ENCODE results near the gene CBL. TPM values are rescaled to one million over a fixed set of nuclear protein-coding genes. Genes with fewer than 3 reads are reported as not detected.

CBL gene
- total RNA-seq, 3 donors from 2014 or later (not counting 1 experiment from before 2014, with no cell fraction given) = 29.0 to 32.5 (median 30.1) TPM

DNA sequence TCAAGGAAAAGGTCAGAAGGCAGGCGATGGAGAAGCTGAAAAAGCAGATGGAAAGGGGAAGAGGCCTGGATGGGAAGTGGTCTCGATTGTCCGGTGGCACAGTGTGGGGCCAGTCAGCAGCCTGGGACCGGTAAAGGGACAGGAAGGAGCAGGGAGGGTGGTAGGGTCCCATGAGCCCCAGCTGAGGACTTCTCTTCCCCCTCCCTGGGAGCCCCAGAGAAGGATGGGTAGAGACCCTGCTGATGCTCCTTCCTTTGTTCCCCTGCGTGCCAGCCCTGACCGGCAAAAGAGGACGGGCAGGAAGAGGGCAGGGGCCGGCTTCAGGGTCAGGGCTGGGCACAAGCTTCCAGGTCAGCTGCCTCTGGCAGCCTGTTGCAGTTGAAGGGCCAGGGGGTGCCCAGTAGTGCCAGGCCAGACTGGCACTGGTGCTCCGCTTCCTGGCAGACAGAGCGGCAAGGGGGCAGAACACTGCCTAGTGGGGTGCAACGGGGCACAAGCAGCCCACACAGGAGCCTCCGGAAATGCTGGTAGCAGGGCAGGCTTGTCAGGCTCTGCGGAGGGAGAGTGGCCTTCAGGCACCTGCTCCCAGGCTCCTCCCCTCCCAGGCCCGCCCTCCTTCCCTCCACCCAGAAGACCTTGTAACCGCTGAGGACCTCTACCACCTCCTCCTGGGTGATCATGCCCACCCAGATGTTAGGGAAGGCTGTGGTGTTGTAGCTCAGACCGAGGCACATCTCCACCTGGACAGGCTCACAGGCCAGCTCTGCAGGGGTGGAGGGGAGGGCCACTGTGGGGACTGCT lies 135.3 kb downstream of the CBL start:
- DNase-seq = no peak

DNA sequence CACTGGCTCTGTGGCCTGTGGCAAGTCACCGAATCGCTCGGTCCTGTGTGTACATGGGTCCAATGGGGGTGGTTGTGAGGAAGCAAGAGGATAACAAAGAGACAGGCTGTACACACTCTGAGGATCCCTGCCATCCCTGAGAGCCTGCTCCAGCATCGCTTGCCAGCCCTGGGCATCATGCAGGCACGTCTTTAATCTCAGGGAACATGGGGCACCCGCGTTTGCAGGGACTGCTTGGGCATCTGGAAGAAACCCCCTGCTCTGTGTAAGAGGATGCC lies 135.8 kb downstream of the CBL start:
- WGBS (ENCODE audit: insufficient coverage) = 91% methylated on average over 7 of the region's 7 CpGs
- Mint-ChIP-seq H3K4me3 (no peak overlapping the region), H3K27ac (no peak overlapping the region), H3K36me3 (no peaks in the 10 kb centered on the region), H3K9me3 (no peaks in the 10 kb centered on the region), H3K4me1 (peaks cover 0 to 26% of the 10 kb centered on the region in 2 donors), H3K27me3 (ENCODE audit: low read depth in 2 of 2) (peaks cover 33 to 43% of the 10 kb centered on the region in 2 donors)
- H3K4me1 ChIP-seq (ENCODE audit: control insufficient read depth, insufficient read depth, low read length) = peaks cover 27% of the 10 kb centered on the region
- H3K27me3 ChIP-seq (ENCODE audit: control insufficient read depth, insufficient read depth, low read length) = peaks cover 20% of the 10 kb centered on the region
- no peaks in the 10 kb centered on the region for H3K36me3 ChIP-seq (ENCODE audit: control insufficient read depth, insufficient read depth, low read length)
- TF ChIP-seq, protein P1, sequence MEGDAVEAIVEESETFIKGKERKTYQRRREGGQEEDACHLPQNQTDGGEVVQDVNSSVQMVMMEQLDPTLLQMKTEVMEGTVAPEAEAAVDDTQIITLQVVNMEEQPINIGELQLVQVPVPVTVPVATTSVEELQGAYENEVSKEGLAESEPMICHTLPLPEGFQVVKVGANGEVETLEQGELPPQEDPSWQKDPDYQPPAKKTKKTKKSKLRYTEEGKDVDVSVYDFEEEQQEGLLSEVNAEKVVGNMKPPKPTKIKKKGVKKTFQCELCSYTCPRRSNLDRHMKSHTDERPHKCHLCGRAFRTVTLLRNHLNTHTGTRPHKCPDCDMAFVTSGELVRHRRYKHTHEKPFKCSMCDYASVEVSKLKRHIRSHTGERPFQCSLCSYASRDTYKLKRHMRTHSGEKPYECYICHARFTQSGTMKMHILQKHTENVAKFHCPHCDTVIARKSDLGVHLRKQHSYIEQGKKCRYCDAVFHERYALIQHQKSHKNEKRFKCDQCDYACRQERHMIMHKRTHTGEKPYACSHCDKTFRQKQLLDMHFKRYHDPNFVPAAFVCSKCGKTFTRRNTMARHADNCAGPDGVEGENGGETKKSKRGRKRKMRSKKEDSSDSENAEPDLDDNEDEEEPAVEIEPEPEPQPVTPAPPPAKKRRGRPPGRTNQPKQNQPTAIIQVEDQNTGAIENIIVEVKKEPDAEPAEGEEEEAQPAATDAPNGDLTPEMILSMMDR (IDR thresholded peaks at IDR 0.05) = no peak
- no peaks in the 10 kb centered on the region for H3K9me3 ChIP-seq (ENCODE audit: control insufficient read depth, insufficient read depth, low read length)
- H3K4me3 ChIP-seq (ENCODE audit: low read length) = no peak overlapping the region
- no peak for DNase-seq
- H3K27ac ChIP-seq (ENCODE audit: low read length) = no peak overlapping the region
- intact Hi-C loops (cut with micrococcal nuclease) = no loop called here
- ATAC-seq = no peak

More for the DNA sequence above, 135.3 kb downstream of the CBL start:
- peaks cover 33 to 40% of the 10 kb centered on the region in 2 donors for H3K27me3 Mint-ChIP-seq (ENCODE audit: low read depth in 2 of 2)
- H3K4me1 Mint-ChIP-seq = peaks cover 0 to 27% of the 10 kb centered on the region in 2 donors
- H3K36me3 Mint-ChIP-seq = no peaks in the 10 kb centered on the region
- H3K27ac Mint-ChIP-seq = no peak overlapping the region
- Histone ChIP-seq H3K4me3 (ENCODE audit: low read length) (no peak overlapping the region), H3K27ac (ENCODE audit: low read length) (no peak overlapping the region), H3K9me3 (ENCODE audit: control insufficient read depth, insufficient read depth, low read length) (no peaks in the 10 kb centered on the region), H3K27me3 (ENCODE audit: control insufficient read depth, insufficient read depth, low read length) (peaks cover 20% of the 10 kb centered on the region), H3K4me1 (ENCODE audit: control insufficient read depth, insufficient read depth, low read length) (peaks cover 27% of the 10 kb centered on the region), H3K36me3 (ENCODE audit: control insufficient read depth, insufficient read depth, low read length) (no peaks in the 10 kb centered on the region)
- ATAC-seq = no peak
- no peak overlapping the region for H3K4me3 Mint-ChIP-seq
- intact Hi-C loops (cut with micrococcal nuclease) = no loop called here
- 23% methylated on average over 14 of the region's 16 CpGs for WGBS (ENCODE audit: insufficient coverage)
- no peaks in the 10 kb centered on the region for H3K9me3 Mint-ChIP-seq
- TF ChIP-seq, protein P1 (IDR thresholded peaks at IDR 0.05) = no peak

DNA sequence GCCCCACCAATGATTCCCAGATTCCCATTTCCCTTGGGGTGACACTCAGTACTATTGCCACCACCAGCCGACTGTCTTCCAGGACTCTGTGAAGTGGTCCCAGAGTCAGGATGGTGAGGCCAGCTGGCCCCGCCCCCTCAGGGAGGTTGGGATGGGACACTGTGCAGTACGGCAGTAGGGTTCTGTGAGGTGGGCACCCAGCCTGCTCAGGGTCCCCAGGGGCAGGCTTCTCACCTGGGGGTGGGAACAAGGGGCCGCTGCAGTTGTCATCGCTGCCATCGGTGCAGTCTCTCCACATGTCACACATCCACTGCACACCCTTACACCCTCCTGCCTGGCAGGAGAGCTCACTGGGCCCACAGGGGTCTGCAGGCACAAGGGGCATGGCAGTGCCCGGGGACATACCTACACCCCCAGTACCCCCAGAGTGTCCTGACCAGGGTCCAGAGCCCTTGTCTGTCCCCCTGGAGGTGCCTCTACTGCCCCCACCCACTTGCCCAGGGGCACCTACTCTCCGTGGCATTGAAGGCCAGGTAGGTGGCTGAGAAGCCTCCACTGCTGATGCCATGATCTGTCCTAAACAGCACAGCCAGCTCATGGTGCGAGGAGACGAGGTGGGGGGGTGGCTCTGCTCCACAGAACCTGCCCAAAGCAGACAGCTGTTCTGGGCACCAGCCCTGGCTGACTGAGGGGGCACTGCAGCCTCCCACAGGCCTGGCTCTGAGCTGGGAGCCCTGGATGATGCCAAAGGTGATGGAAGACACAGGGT lies 136.4 kb downstream of the CBL start:
- ATAC-seq (no peak), DNase-seq (no peak)
- Mint-ChIP-seq H3K36me3 (no peaks in the 10 kb centered on the region), H3K4me3 (no peak overlapping the region), H3K9me3 (no peaks in the 10 kb centered on the region), H3K4me1 (peaks cover 0 to 20% of the 10 kb centered on the region in 2 donors), H3K27me3 (ENCODE audit: low read depth in 2 of 2) (peaks cover 37 to 43% of the 10 kb centered on the region in 2 donors), H3K27ac (no peak overlapping the region)
- no peaks in the 10 kb centered on the region for H3K9me3 ChIP-seq (ENCODE audit: control insufficient read depth, insufficient read depth, low read length)
- intact Hi-C loops (cut with micrococcal nuclease) = no loop called here
- H3K36me3 ChIP-seq (ENCODE audit: control insufficient read depth, insufficient read depth, low read length) = no peaks in the 10 kb centered on the region
- TF ChIP-seq, protein P1 (IDR thresholded peaks at IDR 0.05) = no peak
- no peak overlapping the region for H3K27ac ChIP-seq (ENCODE audit: low read length)
- no peak overlapping the region for H3K4me3 ChIP-seq (ENCODE audit: low read length)
- peaks cover 20% of the 10 kb centered on the region for H3K27me3 ChIP-seq (ENCODE audit: control insufficient read depth, insufficient read depth, low read length)
- peaks cover 27% of the 10 kb centered on the region for H3K4me1 ChIP-seq (ENCODE audit: control insufficient read depth, insufficient read depth, low read length)
- WGBS (ENCODE audit: insufficient coverage) = 85% methylated on average over 10 of the region's 10 CpGs

Data from natural killer cell (primary cell).